Measurements from ENCODE around the gene PELI2.

Gene PELI2

DNA sequence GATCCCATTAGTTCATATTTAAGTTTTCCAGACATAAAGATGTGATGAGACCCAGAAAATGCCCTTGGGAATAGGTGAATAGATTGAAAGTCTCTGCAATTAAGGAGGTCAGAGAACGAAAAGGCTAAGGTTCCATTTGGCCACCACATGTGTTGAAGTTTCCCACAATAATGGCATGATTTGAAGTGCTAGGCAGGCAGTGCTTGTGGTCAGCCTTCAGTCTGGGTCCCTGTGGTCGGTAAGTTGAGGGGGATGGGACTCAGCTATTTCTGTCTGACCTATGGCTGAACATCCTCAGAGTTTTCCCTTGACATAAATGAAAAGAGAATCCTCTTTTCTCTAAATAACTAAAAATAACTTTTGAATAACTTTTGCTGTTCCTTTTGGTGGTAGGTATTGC is 92.4 kb downstream of the PELI2 start:
- no peak for DNase-seq

DNA sequence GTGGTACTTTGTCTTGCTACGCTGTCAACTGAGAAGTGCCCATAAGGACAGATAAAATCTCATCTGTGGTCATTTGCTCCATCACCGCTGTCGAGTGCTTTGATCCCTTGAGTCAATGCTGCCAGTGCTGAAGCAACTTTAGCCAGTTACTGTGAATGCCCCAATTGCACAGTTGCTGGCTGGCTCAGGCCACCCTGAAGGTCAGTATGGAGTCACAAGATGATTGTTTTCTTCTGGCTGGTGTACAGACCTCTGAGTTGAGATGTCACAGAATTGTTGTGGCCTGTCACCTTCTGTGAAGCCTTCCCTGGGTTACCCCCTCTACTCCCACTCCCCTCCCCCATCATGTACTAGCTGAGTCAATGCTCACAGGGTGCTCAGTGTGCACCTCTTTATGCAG is 92.9 kb downstream of the PELI2 start:
- no peak for DNase-seq

- DNase-seq: no peak
Measured at GRCh38 chr14:56211844-56212243, 93.6 kb downstream of the PELI2 start.

DNA sequence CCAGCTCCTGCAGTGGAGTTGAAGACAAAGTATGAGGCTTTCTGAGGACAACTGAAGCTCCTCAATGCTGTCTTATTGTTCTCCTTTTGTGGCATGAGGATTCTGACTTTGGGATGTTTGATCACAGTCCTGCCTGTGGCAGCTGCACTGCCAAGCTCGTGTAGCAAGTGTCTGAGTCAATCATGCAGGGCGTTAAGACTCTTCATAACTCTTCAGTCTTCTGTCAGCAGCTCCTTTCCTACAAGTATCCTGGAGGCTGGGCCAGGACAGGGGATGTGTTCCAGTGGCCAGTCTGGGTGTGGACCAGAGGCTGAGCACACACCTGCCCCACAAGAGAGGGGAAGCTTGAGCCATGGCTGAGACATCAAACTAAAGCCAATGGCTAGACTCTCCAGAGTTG is 94.3 kb downstream of the PELI2 start:
- DNase-seq: no peak

DNA sequence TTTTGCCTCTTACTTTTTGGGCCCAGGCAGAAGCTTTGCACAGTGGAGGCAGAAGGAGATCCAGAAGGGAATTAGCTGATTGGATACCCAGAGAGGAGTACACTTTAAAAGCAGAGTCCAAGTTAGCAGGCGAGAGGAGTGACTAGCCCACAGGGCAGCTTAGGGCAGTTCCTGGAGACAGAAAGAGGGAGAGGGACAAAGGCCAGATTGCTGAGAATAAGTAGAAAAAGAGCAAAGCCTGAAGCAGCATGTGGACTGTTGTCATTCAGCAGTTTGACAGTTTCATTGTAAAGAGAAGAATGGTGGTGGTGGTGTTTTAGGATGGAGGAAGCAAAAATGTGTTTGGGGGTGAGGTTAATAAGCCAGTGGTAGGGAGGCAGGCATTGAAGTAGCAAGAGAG is 95.1 kb downstream of the PELI2 start:
- no peak for DNase-seq

- DNase-seq: no peak
Measured at GRCh38 chr14:56215180-56215579, 97.0 kb downstream of the PELI2 start.

GRCh38 chr14:56216626-56217379 is 98.6 kb downstream of the PELI2 start:
- DNase-seq: peak; percentile 86

GRCh38 chr14:56217380-56218045 is 99.3 kb downstream of the PELI2 start:
- DNase-seq: peak; percentile 11

DNA sequence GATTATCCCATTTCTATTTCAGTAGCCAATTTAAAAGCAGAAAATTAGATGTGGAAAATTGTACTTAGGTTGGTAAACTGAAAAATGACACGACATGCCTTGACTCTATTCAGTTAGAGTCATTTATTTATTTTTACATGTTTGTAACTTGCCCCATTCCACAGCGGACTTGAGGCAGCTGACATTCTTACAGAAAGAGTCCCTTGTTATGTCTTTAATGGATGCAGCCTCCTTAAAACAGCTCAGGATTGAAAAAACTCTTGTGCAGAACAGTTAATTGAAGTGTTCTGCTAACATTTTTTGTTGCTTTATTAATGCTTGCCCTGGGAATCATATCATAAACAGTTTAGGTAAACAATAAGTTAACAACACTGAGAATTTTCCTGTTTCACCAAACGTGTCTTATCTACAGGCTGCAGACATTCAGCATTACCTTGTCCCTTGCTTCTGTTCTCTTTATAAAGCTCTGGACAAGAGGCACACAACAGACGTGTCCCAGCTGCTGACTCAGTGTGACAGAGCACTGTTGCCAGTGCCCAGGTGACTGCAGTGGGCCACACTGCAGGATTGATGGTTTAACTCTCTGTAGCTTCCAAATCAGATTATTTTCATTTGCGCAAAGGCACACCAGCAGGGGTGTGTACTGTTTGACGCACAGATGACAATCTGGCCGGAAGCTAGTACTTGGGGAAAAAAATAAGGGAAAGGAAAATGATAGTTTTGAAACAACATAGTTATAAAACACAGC is 101.6 kb downstream of the PELI2 start:
- DNase-seq: peak; percentile 83

- DNase-seq: peak; percentile 32
Measured at GRCh38 chr14:56221382-56222128, 103.3 kb downstream of the PELI2 start.

DNA sequence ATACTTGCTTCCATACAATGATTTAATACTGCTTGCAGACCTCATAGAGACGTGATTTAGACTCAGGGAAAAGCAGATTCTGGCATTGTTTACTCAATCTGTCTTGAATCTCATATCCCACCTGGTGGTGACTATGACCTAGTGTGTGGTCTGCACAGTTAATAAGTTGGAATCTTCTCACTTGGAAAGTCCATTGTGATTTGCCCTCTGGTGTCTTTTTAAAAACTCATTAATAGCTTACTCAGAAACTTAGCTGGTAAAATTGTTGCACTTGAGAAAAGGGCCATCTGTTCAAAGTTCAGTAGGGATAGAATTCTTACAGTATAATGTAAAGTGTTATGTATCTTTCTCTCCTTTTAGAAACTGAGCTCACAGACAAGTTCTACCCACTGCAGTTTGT is 106.0 kb downstream of the PELI2 start:
- DNase-seq: no peak

DNA sequence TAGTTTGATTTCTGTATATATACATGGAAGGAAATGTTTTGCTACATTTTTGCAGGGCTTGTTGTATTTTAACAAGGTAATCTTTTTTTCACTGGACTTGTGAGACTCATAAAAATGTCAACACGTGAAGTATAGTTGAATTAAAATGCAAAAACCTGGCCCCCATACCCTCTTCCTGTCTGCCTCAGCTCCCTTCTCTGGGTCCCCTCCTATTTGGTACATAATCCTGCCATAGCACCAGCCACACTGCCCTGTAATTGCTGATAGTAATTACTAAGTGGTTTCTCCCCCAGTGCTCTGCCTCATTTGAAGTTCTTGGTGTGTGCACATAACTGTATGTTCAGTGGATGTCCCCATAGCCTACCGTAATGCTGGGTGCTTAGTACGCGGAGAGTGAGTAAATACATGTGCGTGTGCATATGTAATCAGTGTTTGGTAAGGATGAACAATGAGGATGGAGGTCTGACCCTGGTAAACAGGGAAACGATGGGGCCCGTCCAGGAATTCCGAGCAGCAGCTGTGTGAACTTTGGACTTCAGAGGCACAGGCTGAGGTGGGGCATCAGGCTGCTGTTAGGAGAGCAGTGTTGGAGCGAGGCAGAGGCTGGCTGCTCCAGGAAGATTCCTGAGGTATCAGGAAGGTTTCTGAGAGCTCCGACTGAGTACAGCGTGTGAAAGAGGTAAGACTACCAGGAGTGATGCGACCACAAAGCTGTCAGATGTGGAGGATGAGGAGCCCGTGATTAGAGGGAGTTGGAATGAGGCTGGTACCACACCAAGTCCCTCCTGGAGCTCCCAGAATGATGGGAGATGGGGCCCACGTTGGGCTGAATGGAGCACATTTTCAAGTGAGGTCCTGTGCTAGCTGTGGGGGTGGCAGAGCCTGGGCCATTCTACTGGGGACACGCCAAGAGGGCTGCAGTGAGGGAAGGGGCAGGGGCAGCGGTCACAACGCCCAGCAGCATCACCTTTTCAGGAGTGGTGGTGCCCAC is 106.8 kb downstream of the PELI2 start:
- no peak for DNase-seq

GRCh38 chr14:56235388-56235787 is 117.2 kb downstream of the PELI2 start:
- DNase-seq: no peak

GRCh38 chr14:56237398-56237797 is 119.2 kb downstream of the PELI2 start:
- no peak for DNase-seq

DNA sequence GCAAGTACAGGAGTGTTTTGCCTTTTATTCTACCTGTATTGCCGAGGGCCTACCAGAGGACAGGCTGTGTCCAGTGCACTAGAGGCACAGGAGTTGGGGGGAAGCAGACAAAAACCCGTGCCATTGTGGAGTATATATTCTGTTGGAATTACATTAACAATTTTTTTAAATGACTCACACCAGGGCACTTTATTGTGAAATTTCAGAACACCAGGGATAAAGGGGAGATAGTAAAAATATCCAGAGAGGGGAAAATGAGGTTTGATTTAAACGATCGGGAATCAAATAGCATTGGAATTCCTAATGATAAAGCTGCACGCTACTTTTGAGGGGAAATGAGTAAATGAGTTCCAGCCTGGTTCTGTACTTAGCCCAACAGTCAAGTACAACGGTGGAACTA is 123.2 kb downstream of the PELI2 start:
- no peak for DNase-seq

GRCh38 chr14:56243110-56243509 is 124.9 kb downstream of the PELI2 start:
- no peak for DNase-seq

GRCh38 chr14:56244138-56244789 is 126.1 kb downstream of the PELI2 start:
- no peak for DNase-seq

GRCh38 chr14:56247495-56248200 is 129.4 kb downstream of the PELI2 start:
- peak; percentile 4 for DNase-seq

DNA sequence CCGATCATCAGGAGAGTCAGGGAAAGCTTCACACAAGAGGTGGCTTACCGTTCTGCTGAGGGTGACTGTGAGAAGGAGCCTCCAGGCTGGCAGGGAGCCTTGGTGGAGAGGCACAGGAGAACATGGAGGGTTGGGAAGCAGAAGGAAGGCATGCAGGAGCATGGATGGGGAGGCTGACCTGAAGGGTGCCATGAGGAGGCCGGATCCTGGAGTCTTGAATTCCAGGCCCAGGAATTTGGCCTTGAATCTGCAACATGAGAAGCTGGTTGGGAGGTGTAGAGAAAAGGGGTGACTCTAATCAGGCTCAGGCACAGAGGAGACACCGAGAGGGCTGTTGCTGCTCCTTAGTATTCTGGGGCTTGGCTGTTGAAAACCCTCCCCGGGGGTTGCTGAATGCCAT is 130.2 kb downstream of the PELI2 start:
- DNase-seq: no peak

DNA sequence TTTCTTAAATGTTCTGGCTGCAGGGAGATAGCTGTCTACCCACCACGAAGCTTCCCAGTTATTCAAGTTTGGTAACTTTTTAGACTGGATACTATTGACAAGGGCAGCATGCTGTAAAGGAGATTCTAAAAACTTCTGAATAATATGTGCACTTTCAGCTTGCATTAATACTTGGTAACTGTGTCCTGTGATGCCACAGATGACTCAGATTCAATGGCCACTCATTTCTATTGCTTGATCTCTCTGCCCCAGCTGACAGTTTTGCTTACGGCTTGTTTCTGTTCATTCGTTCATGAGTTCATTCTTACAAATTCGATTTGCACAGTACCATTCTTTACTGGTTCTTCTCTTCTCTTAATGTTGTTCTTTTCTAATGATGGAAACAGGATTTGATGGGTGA is 142.8 kb downstream of the PELI2 start:
- DNase-seq: no peak

- no peak for DNase-seq
Measured at GRCh38 chr14:56262530-56262929, 144.3 kb downstream of the PELI2 start.

Data from hematopoietic multipotent progenitor cell treated with erythropoietin and hydrocortisone succinate and interleukin-3 and kit ligand, for 8 days (in vitro differentiated cells).